Ishikawa (cell line): ENCODE data around the gene BDKRB2.

Experiments used
- CEBPB ChIP-seq: IDR thresholded peaks from 2 replicates; pipeline ENCODE4 v1.6.1; 2012
- CREB1 ChIP-seq: IDR thresholded peaks from 2 replicates; pipeline ENCODE4 v1.6.1; 2012; ENCODE audit warnings: low read depth
- EGR1 ChIP-seq: IDR thresholded peaks from 2 replicates; pipeline ENCODE4 v1.6.1; 2012
- EP300 ChIP-seq: IDR thresholded peaks from 2 replicates; pipeline ENCODE4 v1.6.1; 2012; ENCODE audit warnings: borderline replicate concordance
- FOXM1 ChIP-seq: IDR thresholded peaks from 2 replicates; pipeline ENCODE4 v1.6.1; 2012; ENCODE audit warnings: low read depth, borderline replicate concordance
- MAX ChIP-seq: IDR thresholded peaks from 2 replicates; pipeline ENCODE4 v1.6.1; 2012
- NFIC ChIP-seq: IDR thresholded peaks from 2 replicates; pipeline ENCODE4 v1.6.1; 2012
- RAD21 ChIP-seq: IDR thresholded peaks from 2 replicates; pipeline ENCODE4 v1.6.1; 2012; ENCODE audit warnings: low read depth
- REST ChIP-seq: IDR thresholded peaks from 2 replicates; pipeline ENCODE4 v1.6.1; 2012; ENCODE audit warnings: low read depth, mild to moderate bottlenecking
- TAF1 ChIP-seq: IDR thresholded peaks from 2 replicates; pipeline ENCODE4 v1.6.1; 2012; ENCODE audit warnings: low read depth, mild to moderate bottlenecking
- TCF12 ChIP-seq: IDR thresholded peaks from 2 replicates; pipeline ENCODE4 v1.6.1; 2012; ENCODE audit warnings: low read depth
- TEAD4 ChIP-seq: IDR thresholded peaks from 2 replicates; pipeline ENCODE4 v1.6.1; 2012
- YY1 ChIP-seq: IDR thresholded peaks from 2 replicates; pipeline ENCODE4 v1.6.1; 2012; ENCODE audit warnings: low read depth
- ZBTB7A ChIP-seq: IDR thresholded peaks from 2 replicates; pipeline ENCODE4 v1.6.1; 2012; ENCODE audit warnings: low read depth
- TF ChIP-seq, protein P1 (sequence below): IDR thresholded peaks from 2 replicates; pipeline ENCODE4 v1.6.1; 2012

BDKRB2 gene

GRCh38 chr14:96273629-96274028, 69.0 kb downstream of the BDKRB2 start:
- no peak for TF ChIP-seq TEAD4
- no peak for TF ChIP-seq CEBPB
- no peak for TF ChIP-seq MAX
- no peak for TF ChIP-seq TAF1
- no peak for TF ChIP-seq RAD21
- TF ChIP-seq CREB1 = no peak
- TF ChIP-seq ZBTB7A = no peak
- TF ChIP-seq TCF12 = no peak
- no peak for TF ChIP-seq EP300
- TF ChIP-seq EGR1 = no peak
- TF ChIP-seq YY1 = no peak
- no peak for TF ChIP-seq FOXM1
- no peak for TF ChIP-seq NFIC

GRCh38 chr14:96274122-96274521, 69.5 kb downstream of the BDKRB2 start:
- TF ChIP-seq, protein P1, sequence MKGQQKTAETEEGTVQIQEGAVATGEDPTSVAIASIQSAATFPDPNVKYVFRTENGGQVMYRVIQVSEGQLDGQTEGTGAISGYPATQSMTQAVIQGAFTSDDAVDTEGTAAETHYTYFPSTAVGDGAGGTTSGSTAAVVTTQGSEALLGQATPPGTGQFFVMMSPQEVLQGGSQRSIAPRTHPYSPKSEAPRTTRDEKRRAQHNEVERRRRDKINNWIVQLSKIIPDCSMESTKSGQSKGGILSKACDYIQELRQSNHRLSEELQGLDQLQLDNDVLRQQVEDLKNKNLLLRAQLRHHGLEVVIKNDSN = no peak
- TF ChIP-seq CREB1 = no peak
- TF ChIP-seq EP300 = no peak
- no peak for TF ChIP-seq ZBTB7A
- no peak for TF ChIP-seq TCF12
- TF ChIP-seq EGR1 = no peak

DNA sequence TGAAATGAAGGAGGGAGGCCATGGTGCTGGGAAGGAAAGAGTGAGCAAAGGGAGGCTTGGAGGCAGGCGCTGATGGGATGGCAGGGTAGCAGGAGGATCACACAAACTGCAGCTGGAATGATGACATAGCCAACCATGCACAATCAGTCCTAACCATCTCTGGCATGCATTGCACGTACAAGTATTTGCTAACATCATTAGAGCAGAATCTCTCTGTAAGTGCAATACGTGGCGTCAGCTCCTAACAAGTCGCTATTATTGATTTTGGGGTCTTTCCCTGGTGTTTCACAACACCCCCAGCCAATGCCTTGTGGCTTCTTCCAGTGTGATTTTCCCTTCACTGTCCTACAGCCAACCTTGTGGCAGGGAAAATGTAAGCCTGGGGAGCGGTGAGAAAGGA, 69.9 kb downstream of the BDKRB2 start:
- no peak for TF ChIP-seq CEBPB
- TF ChIP-seq TCF12 = no peak
- TF ChIP-seq EGR1 = no peak
- TF ChIP-seq, protein P1 = no peak
- no peak for TF ChIP-seq NFIC
- TF ChIP-seq ZBTB7A = no peak
- no peak for TF ChIP-seq REST
- TF ChIP-seq EP300 = no peak
- TF ChIP-seq TAF1 = no peak
- no peak for TF ChIP-seq FOXM1
- TF ChIP-seq MAX = no peak
- TF ChIP-seq YY1 = no peak
- TF ChIP-seq TEAD4 = no peak
- TF ChIP-seq CREB1 = no peak
- no peak for TF ChIP-seq RAD21

- TF ChIP-seq RAD21 = peak; percentile 93
- no peak for TF ChIP-seq FOXM1
Observed at GRCh38 chr14:96275177-96276112, 70.8 kb downstream of the BDKRB2 start.

DNA sequence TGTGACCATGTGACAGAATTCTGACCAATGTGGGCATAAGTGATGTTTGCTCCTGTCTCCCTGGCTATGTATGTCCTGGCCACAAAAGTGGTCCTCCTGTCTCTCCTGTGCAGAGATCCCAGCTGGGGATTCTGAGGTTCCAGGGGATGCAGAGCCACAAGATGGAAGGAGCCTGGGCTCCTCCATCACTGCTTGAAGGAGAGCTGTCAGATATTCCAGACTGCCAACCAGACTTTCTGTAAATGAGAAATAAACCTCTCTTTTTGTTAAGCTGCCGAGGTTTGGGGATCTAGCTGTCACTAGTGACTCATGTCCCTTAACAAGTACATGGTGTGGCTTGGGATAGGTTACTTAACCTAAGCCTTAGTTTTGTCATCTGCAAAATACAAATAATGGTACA, 73.3 kb downstream of the BDKRB2 start:
- no peak for TF ChIP-seq REST
- TF ChIP-seq, protein P1 = 0 out of 2 replicates have a peak, but pooled peaks have one; percentile 40

DNA sequence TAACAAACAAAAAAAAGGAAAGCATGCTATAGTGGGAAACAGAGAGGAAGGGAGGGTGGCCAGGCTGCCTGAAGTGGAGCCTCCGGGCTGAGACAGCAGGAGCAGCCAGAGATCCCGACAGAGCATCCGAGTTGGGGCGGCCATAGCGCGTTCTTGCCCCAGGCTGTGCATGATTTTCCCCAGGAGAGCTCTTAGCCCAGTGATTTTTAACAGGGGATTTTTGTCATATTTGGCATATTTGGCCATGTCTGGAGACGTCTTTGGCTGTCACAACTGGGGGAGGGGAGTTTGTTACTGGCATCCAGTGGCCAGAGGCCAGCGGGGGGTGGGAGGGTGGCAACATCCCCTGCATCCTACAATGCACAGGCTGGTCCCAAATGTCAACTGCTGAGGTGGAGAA, 74.9 kb downstream of the BDKRB2 start:
- TF ChIP-seq REST (no peak), YY1 (no peak), CREB1 (no peak), EGR1 (no peak), CEBPB (no peak), RAD21 (no peak), NFIC (no peak), TAF1 (no peak), MAX (no peak), TEAD4 (no peak), FOXM1 (no peak), TCF12 (no peak), ZBTB7A (no peak), EP300 (no peak)
- TF ChIP-seq, protein P1 = no peak
